CD4-positive, CD25-positive, alpha-beta regulatory T cell (primary cell): ENCODE results near the gene SLC50A1. TPM values are rescaled to one million over a fixed set of nuclear protein-coding genes. Genes with fewer than 3 reads are reported as not detected.
A peak's percentile ranks its signal among the peaks of the same experiment; 100 is the strongest.

Source experiments
- ATAC-seq, 2 donors: fragments of 150-1000 bp; cut with Tn5 transposase; one replicate each; pipeline ENCODE4 v1.10.0; 2021; ENCODE audit warnings: low read depth in 2 of 2, moderate number of reproducible peaks in 2 of 2, moderate library complexity in 1 of 2
- DNase-seq, 3 donors: peaks; one replicate each; pipeline versions ENCODE4 v3.0.0 to v3.0.0-alpha.2; 2012 to 2022; ENCODE audit warnings: mixed read lengths in 1 of 3
- H3K27ac ChIP-seq: one replicate; pipeline ENCODE4 v1.7.0; 2013; ENCODE audit warnings: mild to moderate bottlenecking, low read length; ENCODE audit not compliant: insufficient read depth, poor library complexity, severe bottlenecking
- H3K27me3 ChIP-seq: one replicate; pipeline ENCODE4 v1.7.0; 2013; ENCODE audit warnings: low read length; ENCODE audit not compliant: control insufficient read depth, insufficient read depth
- H3K36me3 ChIP-seq: one replicate; pipeline ENCODE4 v1.7.0; 2013; ENCODE audit warnings: mild to moderate bottlenecking, low read length, moderate library complexity; ENCODE audit not compliant: control insufficient read depth, insufficient read depth
- H3K4me1 ChIP-seq: 2 replicates; pipeline ENCODE4 v1.7.0; 2013; ENCODE audit warnings: mild to moderate bottlenecking, low read length; ENCODE audit not compliant: insufficient read depth, control insufficient read depth, poor library complexity, severe bottlenecking
- H3K4me3 ChIP-seq: one replicate; pipeline ENCODE4 v1.7.0; 2013; ENCODE audit warnings: low read depth, mild to moderate bottlenecking, low read length, moderate library complexity
- H3K9me3 ChIP-seq, 2 experiments: 1 replicate in 1 of 2; 2 replicates in 1 of 2; pipeline ENCODE4 v1.7.0; 2013; ENCODE audit warnings: low read length in 2 of 2, mild to moderate bottlenecking in 1 of 2, moderate library complexity in 1 of 2; ENCODE audit not compliant: control insufficient read depth in 2 of 2
- H3K27ac Mint-ChIP-seq, 3 donors: one replicate each; pipeline ENCODE4 v1.8.0; 2020 to 2022; ENCODE audit warnings: mild to moderate bottlenecking in 3 of 3, mixed read lengths in 3 of 3, moderate library complexity in 2 of 3
- H3K27me3 Mint-ChIP-seq: one replicate; pipeline ENCODE4 v1.8.0; 2022; ENCODE audit warnings: mild to moderate bottlenecking, mixed read lengths
- H3K36me3 Mint-ChIP-seq: one replicate; pipeline ENCODE4 v1.8.0; 2020; ENCODE audit warnings: mixed read lengths
- H3K4me1 Mint-ChIP-seq, 4 donors: one replicate each; pipeline ENCODE4 v1.8.0; 2020 to 2022; ENCODE audit warnings: mixed read lengths in 4 of 4, mild to moderate bottlenecking in 1 of 4
- H3K4me3 Mint-ChIP-seq, 4 donors: one replicate each; pipeline ENCODE4 v1.8.0; 2020 to 2022; ENCODE audit warnings: mild to moderate bottlenecking in 4 of 4, mixed read lengths in 4 of 4, moderate library complexity in 3 of 4
- H3K9me3 Mint-ChIP-seq, 7 donors: one replicate each; pipeline ENCODE4 v1.8.0; 2020 to 2022; ENCODE audit warnings: mixed read lengths in 7 of 7, mild to moderate bottlenecking in 3 of 7, moderate library complexity in 2 of 7
- polyA plus RNA-seq, 4 donors: library from polyadenylated mRNA; unstranded; fragments of 300-500 nt; fragmentation: Illumina TruSeq; gene quantifications; one replicate each; pipeline ENCODE4 v1.2.3, GENCODE V29; 2021
- total RNA-seq: library from RNA; stranded (reverse); gene quantifications from one replicate; pipeline ENCODE4 v1.2.3, GENCODE V29; 2022

The SLC50A1 gene
- total and polyA plus RNA-seq, 5 donors from 2014 or later = 24.1 to 59.3 (median 45.4) TPM

GRCh38 chr1:155184835-155185782 lies 49.5 kb downstream of the SLC50A1 start:
- H3K4me3 ChIP-seq = no peak overlapping the region
- Mint-ChIP-seq H3K27ac (no peak overlapping the region), H3K27me3 (no peaks in the 10 kb centered on the region)

GRCh38 chr1:155185783-155186066 lies 50.1 kb downstream of the SLC50A1 start:
- Histone ChIP-seq H3K27me3 (no peaks in the 10 kb centered on the region), H3K4me1 (no peaks in the 10 kb centered on the region), H3K27ac (no peak overlapping the region), H3K4me3 (no peak overlapping the region), H3K36me3 (no peaks in the 10 kb centered on the region), H3K9me3 (no peaks in the 10 kb centered on the region)
- Mint-ChIP-seq H3K4me1 (peaks cover 0 to 8% (median 5%) of the 10 kb centered on the region in 4 donors), H3K36me3 (peaks cover 10% of the 10 kb centered on the region), H3K4me3 (no peak overlapping the region), H3K27ac (no peak overlapping the region), H3K27me3 (no peaks in the 10 kb centered on the region), H3K9me3 (no peaks in the 10 kb centered on the region)
- DNase-seq (no peak), ATAC-seq (no peak)

More at GRCh38 chr1:155184835-155185782, 49.5 kb downstream of the SLC50A1 start:
- Mint-ChIP-seq H3K4me3 (peak overlapping the region in 1 of 4 donors; percentile 52), H3K4me1 (peaks cover 0 to 8% (median 5%) of the 10 kb centered on the region in 4 donors), H3K9me3 (no peaks in the 10 kb centered on the region), H3K36me3 (peaks cover 10% of the 10 kb centered on the region)
- peak in 1 of 2 donors; percentile 52 for ATAC-seq
- Histone ChIP-seq H3K27ac (no peak overlapping the region), H3K9me3 (no peaks in the 10 kb centered on the region), H3K27me3 (no peaks in the 10 kb centered on the region), H3K36me3 (no peaks in the 10 kb centered on the region), H3K4me1 (no peaks in the 10 kb centered on the region)
- no peak for DNase-seq

DNA sequence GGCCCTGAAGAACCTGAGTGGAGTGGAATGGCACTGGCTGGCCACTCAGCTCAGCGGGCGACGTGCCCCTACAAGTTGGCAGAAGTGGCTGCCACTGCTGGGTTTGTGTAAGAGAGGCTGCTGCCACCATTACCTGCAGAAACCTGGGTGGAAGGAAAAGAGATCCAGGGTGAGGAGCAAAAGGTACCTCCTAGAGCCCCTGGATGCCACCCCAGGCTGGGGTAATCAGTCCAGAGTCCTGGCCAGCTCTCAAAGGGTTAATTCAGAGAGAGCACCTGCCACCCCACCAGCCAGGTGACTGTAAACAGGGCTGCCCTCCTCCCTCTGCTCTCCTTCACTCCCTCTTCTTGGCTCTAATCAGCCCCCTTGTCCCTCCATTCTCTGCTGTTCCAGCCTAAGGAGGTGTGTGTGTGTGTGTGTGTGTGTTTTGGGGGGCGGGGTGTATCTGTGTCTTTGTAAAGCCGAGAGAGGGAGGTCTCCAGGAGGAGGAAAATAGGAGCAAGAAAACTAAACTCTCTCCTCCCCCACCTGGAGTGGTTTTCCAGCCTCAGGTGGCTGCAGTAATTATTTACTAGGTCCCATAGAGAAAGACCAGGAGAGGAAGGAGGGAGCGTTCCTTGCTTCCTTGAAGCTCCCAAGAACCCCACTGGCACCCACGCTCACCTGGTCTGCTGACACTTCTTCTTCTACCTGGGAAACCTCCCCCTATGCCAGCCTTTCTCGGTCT lies 50.6 kb downstream of the SLC50A1 start:
- Histone ChIP-seq H3K27ac (no peak overlapping the region), H3K4me3 (no peak overlapping the region), H3K36me3 (no peaks in the 10 kb centered on the region), H3K27me3 (no peaks in the 10 kb centered on the region), H3K9me3 (no peaks in the 10 kb centered on the region), H3K4me1 (no peaks in the 10 kb centered on the region)
- Mint-ChIP-seq H3K4me3 (peak overlapping the region in 1 of 4 donors; percentile 10), H3K9me3 (no peaks in the 10 kb centered on the region), H3K4me1 (peaks cover 0 to 8% (median 5%) of the 10 kb centered on the region in 4 donors), H3K36me3 (peaks cover 10% of the 10 kb centered on the region), H3K27me3 (no peaks in the 10 kb centered on the region), H3K27ac (no peak overlapping the region)
- ATAC-seq (no peak), DNase-seq (no peak)

GRCh38 chr1:155186794-155187455 lies 51.3 kb downstream of the SLC50A1 start:
- ATAC-seq (no peak), DNase-seq (no peak)
- Mint-ChIP-seq H3K27ac (peak overlapping the region in 1 of 3 donors; percentile 20), H3K36me3 (peaks cover 10% of the 10 kb centered on the region), H3K27me3 (no peaks in the 10 kb centered on the region), H3K4me1 (peaks cover 0 to 8% (median 5%) of the 10 kb centered on the region in 4 donors), H3K4me3 (peak overlapping the region in 1 of 4 donors; percentile 10), H3K9me3 (no peaks in the 10 kb centered on the region)
- H3K27me3 ChIP-seq = no peaks in the 10 kb centered on the region
- H3K9me3 ChIP-seq = no peaks in the 10 kb centered on the region
- H3K27ac ChIP-seq = no peak overlapping the region
- no peak overlapping the region for H3K4me3 ChIP-seq
- H3K4me1 ChIP-seq = no peaks in the 10 kb centered on the region
- H3K36me3 ChIP-seq = no peaks in the 10 kb centered on the region

GRCh38 chr1:155187456-155187891 lies 51.8 kb downstream of the SLC50A1 start:
- H3K27me3 ChIP-seq = no peaks in the 10 kb centered on the region
- Mint-ChIP-seq H3K4me3 (peak overlapping the region in 1 of 4 donors; percentile 58), H3K27ac (peak overlapping the region in 1 of 3 donors; percentile 20), H3K27me3 (no peaks in the 10 kb centered on the region), H3K9me3 (no peaks in the 10 kb centered on the region), H3K4me1 (peaks cover 0 to 11% (median 8%) of the 10 kb centered on the region in 4 donors), H3K36me3 (peaks cover 10% of the 10 kb centered on the region)
- no peak overlapping the region for H3K4me3 ChIP-seq
- no peak overlapping the region for H3K27ac ChIP-seq
- no peaks in the 10 kb centered on the region for H3K9me3 ChIP-seq
- H3K36me3 ChIP-seq = no peaks in the 10 kb centered on the region
- DNase-seq = no peak
- H3K4me1 ChIP-seq = peaks cover 4% of the 10 kb centered on the region
- no peak for ATAC-seq

DNA sequence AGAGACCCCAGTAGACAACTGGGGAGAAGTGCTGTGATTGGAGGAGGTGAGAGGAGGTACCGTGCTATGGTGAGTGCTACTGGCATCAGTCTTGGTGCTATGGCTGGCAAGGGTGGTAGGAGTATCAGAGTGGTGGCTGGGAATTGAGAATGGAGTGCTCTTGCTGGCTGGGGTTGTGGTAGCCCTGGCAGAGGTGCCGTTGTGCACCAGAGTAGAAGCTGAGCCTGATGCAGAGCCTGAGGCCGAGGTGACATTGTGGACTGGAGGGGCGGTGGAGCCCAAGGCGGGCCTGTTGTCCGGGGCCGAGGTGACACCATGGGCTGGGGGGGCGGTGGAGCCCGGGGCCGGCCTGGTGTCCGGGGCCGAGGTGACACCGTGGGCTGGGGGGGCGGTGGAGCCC lies 52.6 kb downstream of the SLC50A1 start:
- Histone ChIP-seq H3K27ac (no peak overlapping the region), H3K4me1 (peaks cover 11% of the 10 kb centered on the region), H3K36me3 (no peaks in the 10 kb centered on the region), H3K27me3 (no peaks in the 10 kb centered on the region), H3K4me3 (no peak overlapping the region), H3K9me3 (no peaks in the 10 kb centered on the region)
- no peak for DNase-seq
- Mint-ChIP-seq H3K9me3 (no peaks in the 10 kb centered on the region), H3K27ac (peak overlapping the region; percentile 80 to 96 (median 82)), H3K4me1 (peaks cover 0 to 17% (median 11%) of the 10 kb centered on the region in 4 donors), H3K27me3 (no peaks in the 10 kb centered on the region), H3K36me3 (peaks cover 8% of the 10 kb centered on the region), H3K4me3 (peak overlapping the region in 2 of 4 donors; percentile 41 to 74)
- no peak for ATAC-seq
